ENCODE data around the gene FOXD2. TPM values are rescaled to one million over a fixed set of nuclear protein-coding genes. Genes with fewer than 3 reads are reported as not detected.

FOXD2 gene
- total and polyA plus RNA-seq, 12 donors: 0.31 to 3.3 (median 0.81) TPM

GRCh38 chr1:47443530-47444296 lies 5.9 kb downstream of the FOXD2 start:
- H3K4me1 ChIP-seq (replicated peaks in 1 of 2): no peaks in the 10 kb centered on the region
- intact Hi-C loops (cut with DNase I): no loop called here
- peaks cover 80% of the 10 kb centered on the region for H3K27me3 ChIP-seq
- H3K27ac ChIP-seq: peak overlapping the region in 1 of 5 donors; percentile 56
- 19 to 27% (median 22%) methylated on average over 44 to 45 of the region's 45 CpGs for WGBS, 4 donors
- peak overlapping the region in 1 of 4 donors; percentile 44 for H3K4me3 ChIP-seq
- DNase-seq: no peak
- TF ChIP-seq CTCF (IDR thresholded peaks at IDR 0.05) (no peak), POLR2A (IDR thresholded peaks at IDR 0.05) (no peak)
- H3K36me3 ChIP-seq (replicated peaks in 1 of 2): no peaks in the 10 kb centered on the region
- H3K9me3 ChIP-seq (replicated peaks in 1 of 3): no peaks in the 10 kb centered on the region

- no peaks in the 10 kb centered on the region for H3K36me3 ChIP-seq (replicated peaks in 1 of 2)
- no peaks in the 10 kb centered on the region for H3K4me1 ChIP-seq (replicated peaks in 1 of 2)
- H3K9me3 ChIP-seq (replicated peaks in 1 of 3): no peaks in the 10 kb centered on the region
- TF ChIP-seq POLR2A (IDR thresholded peaks at IDR 0.05) (no peak), CTCF (IDR thresholded peaks at IDR 0.05) (no peak)
- peak overlapping the region in 1 of 5 donors; percentile 56 for H3K27ac ChIP-seq
- DNase-seq: no peak
- intact Hi-C loops (cut with DNase I): no loop called here
- peak overlapping the region in 2 of 4 donors; percentile 6 to 44 for H3K4me3 ChIP-seq
- WGBS, 4 donors: 11 to 18% (median 12%) methylated on average over 15 of the region's 15 CpGs
- H3K27me3 ChIP-seq: peaks cover 80% of the 10 kb centered on the region
These were observed 6.4 kb downstream of the FOXD2 start for GRCh38 chr1:47444297-47444561.

GRCh38 chr1:47444562-47445465 lies 7.0 kb downstream of the FOXD2 start:
- H3K9me3 ChIP-seq (replicated peaks in 1 of 3): no peaks in the 10 kb centered on the region
- DNase-seq: no peak
- H3K4me1 ChIP-seq (replicated peaks in 1 of 2): no peaks in the 10 kb centered on the region
- H3K27ac ChIP-seq: peak overlapping the region in 1 of 5 donors; percentile 56
- TF ChIP-seq POLR2A (IDR thresholded peaks at IDR 0.05): no peak
- no peak for TF ChIP-seq CTCF (IDR thresholded peaks at IDR 0.05)
- H3K27me3 ChIP-seq: peaks cover 81% of the 10 kb centered on the region
- WGBS, 4 donors: 6 to 8% (median 7%) methylated on average over 22 to 73 of the region's 73 CpGs
- peak overlapping the region in 2 of 4 donors; percentile 6 to 44 for H3K4me3 ChIP-seq
- H3K36me3 ChIP-seq (replicated peaks in 1 of 2): no peaks in the 10 kb centered on the region
- intact Hi-C loops (cut with DNase I): no loop called here

- Histone ChIP-seq H3K4me1 (replicated peaks in 1 of 2) (no peaks in the 10 kb centered on the region), H3K36me3 (replicated peaks in 1 of 2) (no peaks in the 10 kb centered on the region), H3K9me3 (replicated peaks in 1 of 3) (no peaks in the 10 kb centered on the region), H3K27ac (no peak overlapping the region), H3K4me3 (peak overlapping the region in 1 of 4 donors; percentile 44), H3K27me3 (peaks cover 79% of the 10 kb centered on the region)
- TF ChIP-seq POLR2A (IDR thresholded peaks at IDR 0.05) (no peak), CTCF (IDR thresholded peaks at IDR 0.05) (no peak)
- WGBS, 4 donors: 35 to 45% (median 41%) methylated on average over 10 to 25 of the region's 25 CpGs
- intact Hi-C loops (cut with DNase I): no loop called here
- no peak for DNase-seq
These were observed 8.1 kb downstream of the FOXD2 start for GRCh38 chr1:47445823-47446550.
